ENCODE data around the gene WWOX. TPM values are rescaled to one million over a fixed set of nuclear protein-coding genes. Genes with fewer than 3 reads are reported as not detected.
A peak's percentile ranks its signal among the peaks of the same experiment; 100 is the strongest.

Gene WWOX
- total RNA-seq, 1 donor from 2014 or later, result 106 TPM

DNA sequence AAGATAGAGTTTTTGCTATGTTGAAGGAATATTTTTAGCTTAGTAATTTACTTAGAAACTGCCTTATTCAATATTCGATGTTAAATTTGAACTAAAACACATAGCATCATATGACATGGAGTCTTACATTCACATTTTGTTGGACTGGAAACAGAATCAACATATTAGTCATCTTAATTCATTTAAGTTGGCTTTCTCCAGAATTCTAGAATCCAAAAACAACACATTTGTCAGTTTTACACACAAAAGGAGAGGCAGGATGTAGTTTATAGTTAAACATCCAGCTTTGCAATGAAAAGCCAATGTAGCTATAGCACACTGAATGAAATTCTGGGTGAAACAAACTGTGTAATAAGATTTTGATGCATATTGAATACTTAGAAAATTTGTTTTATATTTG, 43.3 kb downstream of the WWOX start:
- Histone ChIP-seq H3K9me3 (peaks cover 3% of the 10 kb centered on the region in 2 donors), H3K36me3 (no peaks in the 10 kb centered on the region), H3K4me1 (peaks cover 0 to 12% of the 10 kb centered on the region in 2 donors), H3K4me3 (no peak overlapping the region), H3K27me3 (no peaks in the 10 kb centered on the region), H3K27ac (peak overlapping the region in 1 of 2 donors; percentile 30)
- TF ChIP-seq, protein P1, sequence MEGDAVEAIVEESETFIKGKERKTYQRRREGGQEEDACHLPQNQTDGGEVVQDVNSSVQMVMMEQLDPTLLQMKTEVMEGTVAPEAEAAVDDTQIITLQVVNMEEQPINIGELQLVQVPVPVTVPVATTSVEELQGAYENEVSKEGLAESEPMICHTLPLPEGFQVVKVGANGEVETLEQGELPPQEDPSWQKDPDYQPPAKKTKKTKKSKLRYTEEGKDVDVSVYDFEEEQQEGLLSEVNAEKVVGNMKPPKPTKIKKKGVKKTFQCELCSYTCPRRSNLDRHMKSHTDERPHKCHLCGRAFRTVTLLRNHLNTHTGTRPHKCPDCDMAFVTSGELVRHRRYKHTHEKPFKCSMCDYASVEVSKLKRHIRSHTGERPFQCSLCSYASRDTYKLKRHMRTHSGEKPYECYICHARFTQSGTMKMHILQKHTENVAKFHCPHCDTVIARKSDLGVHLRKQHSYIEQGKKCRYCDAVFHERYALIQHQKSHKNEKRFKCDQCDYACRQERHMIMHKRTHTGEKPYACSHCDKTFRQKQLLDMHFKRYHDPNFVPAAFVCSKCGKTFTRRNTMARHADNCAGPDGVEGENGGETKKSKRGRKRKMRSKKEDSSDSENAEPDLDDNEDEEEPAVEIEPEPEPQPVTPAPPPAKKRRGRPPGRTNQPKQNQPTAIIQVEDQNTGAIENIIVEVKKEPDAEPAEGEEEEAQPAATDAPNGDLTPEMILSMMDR (IDR thresholded peaks at IDR 0.05), result no peak
- intact Hi-C loops (cut with DNase I), result no loop called here
- DNase-seq (ENCODE audit: low spot score in 2 of 2), result no peak

- no peak overlapping the region for H3K4me3 ChIP-seq
- intact Hi-C loops (cut with DNase I), result no loop called here
- H3K36me3 ChIP-seq, result no peaks in the 10 kb centered on the region
- TF ChIP-seq, protein P1 (IDR thresholded peaks at IDR 0.05), result no peak
- no peaks in the 10 kb centered on the region for H3K9me3 ChIP-seq
- H3K4me1 ChIP-seq, result peaks cover 0 to 12% of the 10 kb centered on the region in 2 donors
- no peak for DNase-seq (ENCODE audit: low spot score in 2 of 2)
- H3K27me3 ChIP-seq, result no peaks in the 10 kb centered on the region
- H3K27ac ChIP-seq, result no peak overlapping the region
Measured at GRCh38 chr16:78146807-78147206, 47.4 kb downstream of the WWOX start.

DNA sequence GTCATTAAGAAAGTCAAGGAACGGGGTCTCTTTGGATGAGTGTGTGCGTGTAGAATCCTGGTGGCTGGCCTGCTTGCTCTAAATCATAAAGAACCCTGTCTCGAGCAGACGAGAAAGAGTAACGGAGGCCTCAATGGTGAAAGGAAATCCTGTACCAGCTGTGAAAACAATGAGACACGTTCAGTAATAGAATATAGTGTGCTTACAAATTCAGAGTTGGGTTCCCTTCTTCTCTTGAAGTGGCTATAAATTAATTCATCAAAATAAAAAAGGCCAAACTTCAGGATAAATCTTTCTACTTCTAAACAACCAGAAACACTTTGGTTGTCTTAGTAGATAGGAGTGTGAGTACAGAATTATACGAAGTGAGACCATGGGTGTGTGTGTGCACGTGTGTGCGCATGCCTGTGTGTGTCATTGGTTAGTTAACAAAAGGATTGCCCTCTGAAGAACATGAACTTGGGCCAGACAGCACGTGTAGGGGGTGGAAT, 48.5 kb downstream of the WWOX start:
- peaks cover 0 to 5% of the 10 kb centered on the region in 2 donors for H3K4me1 ChIP-seq
- intact Hi-C loops (cut with DNase I), result no loop called here
- H3K27ac ChIP-seq, result no peak overlapping the region
- no peaks in the 10 kb centered on the region for H3K36me3 ChIP-seq
- H3K4me3 ChIP-seq, result no peak overlapping the region
- TF ChIP-seq, protein P1 (IDR thresholded peaks at IDR 0.05), result no peak
- H3K9me3 ChIP-seq, result no peaks in the 10 kb centered on the region
- no peak for DNase-seq (ENCODE audit: low spot score in 2 of 2)
- no peaks in the 10 kb centered on the region for H3K27me3 ChIP-seq

GRCh38 chr16:78150233-78150632, 50.8 kb downstream of the WWOX start:
- no peak for DNase-seq (ENCODE audit: low spot score in 2 of 2)
- intact Hi-C loops (cut with DNase I), result no loop called here
- TF ChIP-seq, protein P1 (IDR thresholded peaks at IDR 0.05), result no peak
- Histone ChIP-seq H3K9me3 (no peaks in the 10 kb centered on the region), H3K27ac (no peak overlapping the region), H3K27me3 (no peaks in the 10 kb centered on the region), H3K36me3 (no peaks in the 10 kb centered on the region), H3K4me3 (no peak overlapping the region), H3K4me1 (no peaks in the 10 kb centered on the region)

DNA sequence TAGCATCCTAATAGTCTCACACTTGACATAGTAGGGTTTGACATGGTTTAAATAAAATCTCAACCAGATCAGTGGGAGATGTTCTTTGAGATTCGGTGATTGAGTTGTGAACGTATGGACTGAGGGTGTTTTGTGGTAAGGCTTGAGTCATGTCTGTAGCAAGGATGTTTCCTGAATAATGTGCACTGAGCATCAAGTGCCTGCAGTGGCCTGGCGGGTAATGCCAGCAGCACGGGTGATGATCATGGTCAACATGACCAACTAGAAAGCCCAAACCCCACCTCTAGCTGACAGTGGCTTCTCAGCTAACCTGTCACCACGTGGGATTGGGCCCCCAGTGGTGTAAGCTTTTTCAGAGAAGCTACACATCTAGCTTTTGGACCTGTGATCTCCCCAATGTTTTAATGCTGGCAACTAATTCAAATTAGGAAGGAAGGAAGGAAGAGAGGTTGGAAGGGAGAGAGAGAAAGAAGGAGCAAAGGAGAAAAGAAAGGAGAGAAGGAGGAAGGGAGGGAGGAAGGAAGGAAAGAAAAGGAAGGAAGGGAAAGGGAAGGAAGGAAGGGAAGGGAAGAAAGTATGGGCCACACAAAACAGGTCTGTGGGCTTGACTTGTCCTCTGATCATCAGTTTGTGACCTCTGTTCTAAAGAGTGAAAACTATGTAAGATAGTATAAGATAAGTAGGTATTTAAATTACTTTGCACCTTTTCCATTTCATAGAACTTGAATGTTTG, 55.4 kb downstream of the WWOX start:
- TF ChIP-seq, protein P1 (IDR thresholded peaks at IDR 0.05), result no peak

More for the DNA sequence above, 55.4 kb downstream of the WWOX start:
- H3K36me3 ChIP-seq, result no peaks in the 10 kb centered on the region
- no peaks in the 10 kb centered on the region for H3K4me1 ChIP-seq
- no peak overlapping the region for H3K4me3 ChIP-seq
- H3K27me3 ChIP-seq, result no peaks in the 10 kb centered on the region
- no peak for DNase-seq (ENCODE audit: low spot score in 2 of 2)
- H3K9me3 ChIP-seq, result peaks cover 0 to 4% of the 10 kb centered on the region in 2 donors
- no peak overlapping the region for H3K27ac ChIP-seq
- intact Hi-C loops (cut with DNase I), result no loop called here
